Trophoblast cell (in vitro differentiated cells and primary cell): ENCODE results near the gene COX20.

Experiments used
- DNase-seq, 2 donors: peaks; one replicate each; pipeline ENCODE4 v3.0.0-alpha.2; 2016
- H2AFZ ChIP-seq: 2 replicates; pipeline ENCODE4 v1.6.1; 2013; ENCODE audit warnings: low read length, moderate library complexity, mild to moderate bottlenecking; ENCODE audit not compliant: insufficient read depth, poor library complexity
- H2AK5ac ChIP-seq: 2 replicates; pipeline ENCODE4 v1.6.1; 2013; ENCODE audit warnings: mild to moderate bottlenecking, low read length
- H2BK120ac ChIP-seq: 2 replicates; pipeline ENCODE4 v1.6.1; 2013; ENCODE audit warnings: low read length, mild to moderate bottlenecking, moderate library complexity; ENCODE audit not compliant: insufficient read depth, poor library complexity
- H2BK12ac ChIP-seq: 2 replicates; pipeline ENCODE4 v1.6.1; 2013; ENCODE audit warnings: mild to moderate bottlenecking, low read length, moderate library complexity
- H2BK5ac ChIP-seq: 2 replicates; pipeline ENCODE4 v1.6.1; 2013; ENCODE audit warnings: low read length, low read depth, moderate library complexity, mild to moderate bottlenecking; ENCODE audit not compliant: poor library complexity
- H3K14ac ChIP-seq: 2 replicates; pipeline ENCODE4 v1.6.1; 2013; ENCODE audit warnings: mild to moderate bottlenecking, low read length
- H3K18ac ChIP-seq: 2 replicates; pipeline ENCODE4 v1.6.1; 2013; ENCODE audit warnings: mild to moderate bottlenecking, low read length
- H3K23ac ChIP-seq: 2 replicates; pipeline ENCODE4 v1.6.1; 2013; ENCODE audit warnings: low read length
- H3K27ac ChIP-seq: 2 replicates; pipeline ENCODE4 v1.5.1; 2013; ENCODE audit warnings: low read depth, mild to moderate bottlenecking, inconsistent platforms, low read length, moderate library complexity
- H3K27me3 ChIP-seq: 2 replicates; pipeline ENCODE4 v1.6.1; 2013; ENCODE audit warnings: inconsistent platforms, mild to moderate bottlenecking, low read length, moderate library complexity; ENCODE audit not compliant: insufficient read depth
- H3K36me3 ChIP-seq, 2 experiments: 1 replicate in 1 of 2; 2 replicates in 1 of 2; pipeline ENCODE4 v1.6.1; 2013; ENCODE audit warnings: low read length in 2 of 2, mild to moderate bottlenecking in 2 of 2, moderate library complexity in 1 of 2; ENCODE audit not compliant: insufficient read depth in 2 of 2, control insufficient read depth in 1 of 2
- H3K4ac ChIP-seq: 2 replicates; pipeline ENCODE4 v1.6.1; 2013; ENCODE audit warnings: low read depth, mild to moderate bottlenecking, low read length, moderate library complexity
- H3K4me1 ChIP-seq, 2 experiments: 1 replicate in 1 of 2; 2 replicates in 1 of 2; pipeline ENCODE4 v1.6.1; 2013; ENCODE audit warnings: low read length in 2 of 2, mild to moderate bottlenecking in 2 of 2, moderate library complexity in 1 of 2; ENCODE audit not compliant: insufficient read depth in 2 of 2, control insufficient read depth in 1 of 2
- H3K4me2 ChIP-seq: 2 replicates; pipeline ENCODE4 v1.6.1; 2013; ENCODE audit warnings: inconsistent platforms, mild to moderate bottlenecking, low read length, moderate library complexity
- H3K4me3 ChIP-seq: 2 replicates; pipeline ENCODE4 v1.5.1; 2013; ENCODE audit warnings: mild to moderate bottlenecking, low read depth, low read length, inconsistent platforms
- H3K79me1 ChIP-seq: one replicate; pipeline ENCODE4 v1.6.1; 2013; ENCODE audit warnings: low read length
- H3K79me2 ChIP-seq: 2 replicates; pipeline ENCODE4 v1.6.1; 2013; ENCODE audit warnings: low read length, mild to moderate bottlenecking; ENCODE audit not compliant: control insufficient read depth, insufficient read depth, poor library complexity
- H3K9ac ChIP-seq: 2 replicates; pipeline ENCODE4 v1.6.1; 2013; ENCODE audit warnings: mild to moderate bottlenecking, low read length
- H3K9me3 ChIP-seq: 2 replicates; pipeline ENCODE4 v1.6.1; 2013; ENCODE audit warnings: low read depth, mild to moderate bottlenecking, control low read depth, inconsistent platforms, low read length; ENCODE audit not compliant: insufficient read depth
- H4K12ac ChIP-seq: 2 replicates; pipeline ENCODE4 v1.6.1; 2013; ENCODE audit warnings: low read depth, mild to moderate bottlenecking, low read length, moderate library complexity
- H4K8ac ChIP-seq: 2 replicates; pipeline ENCODE4 v1.6.1; 2013; ENCODE audit warnings: low read depth, mild to moderate bottlenecking, low read length, moderate library complexity
- H4K91ac ChIP-seq: one replicate; pipeline ENCODE4 v1.6.1; 2013; ENCODE audit warnings: low read depth, mild to moderate bottlenecking, low read length, moderate library complexity
- WGBS: extraction: QIAGEN DNeasy Blood & Tissue Kit; methylation state at CpG from one replicate; pipeline ENCODE4 v1.1.7; 2013; ENCODE audit warnings: missing lambda C conversion rate; ENCODE audit not compliant: insufficient read length, insufficient coverage; ENCODE audit errors: extremely low coverage; 5-methylcytosine and 5-hydroxymethylcytosine counted together

COX20 gene

DNA sequence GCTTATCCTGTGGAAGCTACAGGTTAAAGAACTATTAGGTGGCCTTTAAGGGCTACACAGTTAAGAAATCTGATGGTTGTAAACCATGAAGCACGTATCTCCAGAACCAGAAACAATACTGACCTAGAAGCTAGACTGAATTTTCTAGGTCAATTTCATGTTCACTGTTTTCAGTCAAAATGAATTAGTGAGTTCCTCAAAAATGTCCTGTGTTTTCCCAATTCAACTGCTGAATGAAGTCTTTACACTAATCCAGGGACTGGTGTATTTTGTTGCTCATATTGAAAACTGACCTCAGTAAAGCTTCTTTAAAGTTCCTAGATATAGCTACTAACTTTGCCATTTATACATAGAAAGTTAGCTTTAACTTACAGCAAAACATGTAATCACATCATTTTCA, 22.9 kb downstream of the COX20 start:
- Histone ChIP-seq H4K91ac (no peak overlapping the region), H3K27ac (no peak overlapping the region), H3K4ac (no peak overlapping the region), H3K4me1 (no peaks in the 10 kb centered on the region), H4K12ac (no peak overlapping the region), H3K79me1 (peaks cover 6% of the 10 kb centered on the region), H3K36me3 (peaks cover 14 to 37% of the 10 kb centered on the region in 2 experiments), H2BK120ac (no peak overlapping the region), H3K18ac (no peak overlapping the region), H2BK12ac (no peak overlapping the region), H3K9me3 (no peaks in the 10 kb centered on the region), H3K4me3 (no peak overlapping the region), H2AK5ac (no peak overlapping the region), H2AFZ (no peak overlapping the region), H3K14ac (no peak overlapping the region), H3K4me2 (no peak overlapping the region), H3K27me3 (no peaks in the 10 kb centered on the region), H4K8ac (no peak overlapping the region), H2BK5ac (no peak overlapping the region), H3K23ac (no peak overlapping the region), H3K79me2 (peaks cover 18% of the 10 kb centered on the region), H3K9ac (no peak overlapping the region)
- no peak for DNase-seq
- no CpG with 5 or more reads among the region's 1 CpG for WGBS

DNA sequence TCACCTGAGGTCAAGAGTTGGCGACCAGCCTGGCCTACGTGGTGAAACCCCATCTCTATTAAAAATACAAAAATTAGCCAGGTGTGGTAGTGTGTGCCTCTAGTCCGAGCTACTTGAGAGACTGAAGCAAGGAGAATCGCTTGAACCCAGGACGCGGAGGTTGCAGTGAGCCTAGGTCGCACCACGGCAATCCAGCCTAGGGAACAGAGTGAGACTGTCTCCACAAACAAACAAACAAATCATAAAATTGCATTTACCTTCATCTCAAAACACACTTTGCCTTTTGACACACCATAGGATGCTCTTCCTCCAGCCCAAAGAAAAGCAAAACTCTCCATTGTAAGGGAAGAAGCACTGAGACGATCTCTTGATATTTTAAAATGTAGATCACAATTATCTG, 24.6 kb downstream of the COX20 start:
- H3K27ac ChIP-seq, result no peak overlapping the region
- H4K12ac ChIP-seq, result no peak overlapping the region
- no peak overlapping the region for H2BK120ac ChIP-seq
- H2AFZ ChIP-seq, result no peak overlapping the region
- H3K4me3 ChIP-seq, result no peak overlapping the region
- H3K79me2 ChIP-seq, result peaks cover 26% of the 10 kb centered on the region
- H3K9ac ChIP-seq, result no peak overlapping the region
- no peak overlapping the region for H3K18ac ChIP-seq
- DNase-seq, result no peak
- H2BK5ac ChIP-seq, result no peak overlapping the region
- H3K4me1 ChIP-seq, result peaks cover 0 to 3% of the 10 kb centered on the region in 2 experiments
- no peak overlapping the region for H4K91ac ChIP-seq
- no peak overlapping the region for H3K14ac ChIP-seq
- no peak overlapping the region for H3K4me2 ChIP-seq
- H4K8ac ChIP-seq, result no peak overlapping the region
- H3K4ac ChIP-seq, result peak overlapping the region; percentile 98
- H3K79me1 ChIP-seq, result peaks cover 18% of the 10 kb centered on the region
- peaks cover 14 to 34% of the 10 kb centered on the region in 2 experiments for H3K36me3 ChIP-seq
- no peak overlapping the region for H3K23ac ChIP-seq
- H3K9me3 ChIP-seq, result peaks cover 2% of the 10 kb centered on the region
- no peak overlapping the region for H2AK5ac ChIP-seq
- peaks cover 2% of the 10 kb centered on the region for H3K27me3 ChIP-seq
- no CpG with 5 or more reads among the region's 9 CpGs for WGBS
- no peak overlapping the region for H2BK12ac ChIP-seq

DNA sequence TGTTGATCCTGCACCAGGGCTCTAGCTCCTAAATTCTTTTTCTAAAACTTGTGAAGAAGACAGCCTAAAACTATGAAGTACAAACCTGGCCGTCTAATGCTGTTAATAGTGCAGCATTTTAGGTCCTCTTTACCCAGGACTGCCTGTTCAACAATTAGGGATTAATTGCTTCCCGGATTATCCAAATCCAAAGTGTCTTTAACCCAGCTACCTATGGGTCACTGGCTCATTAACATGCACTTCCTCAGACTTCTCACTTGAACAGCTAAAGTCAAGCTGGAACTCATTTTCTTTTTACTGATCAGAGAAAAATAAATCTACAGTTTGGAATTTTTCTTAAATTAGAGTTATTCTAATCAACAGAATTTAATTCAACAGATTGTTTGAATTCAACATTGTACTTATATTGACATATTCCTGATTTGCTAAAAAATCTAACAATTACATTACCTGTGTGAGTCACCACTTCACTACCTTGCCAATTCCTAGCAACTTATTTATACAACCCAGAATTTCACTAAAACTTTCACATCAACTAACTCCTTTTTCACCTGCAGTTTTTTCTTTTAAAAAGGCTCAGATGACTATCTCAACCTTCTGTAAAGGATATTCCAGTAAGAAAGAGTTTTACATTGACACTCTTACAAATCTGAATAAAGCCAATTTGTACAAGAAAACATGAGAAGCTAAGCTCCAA, 25.6 kb downstream of the COX20 start:
- H3K9ac ChIP-seq, result no peak overlapping the region
- H4K8ac ChIP-seq, result no peak overlapping the region
- H2BK5ac ChIP-seq, result no peak overlapping the region
- no peak overlapping the region for H4K91ac ChIP-seq
- WGBS, result no CpG with 5 or more reads among the region's 2 CpGs
- peaks cover 2% of the 10 kb centered on the region for H3K27me3 ChIP-seq
- H2BK120ac ChIP-seq, result no peak overlapping the region
- no peak overlapping the region for H3K27ac ChIP-seq
- peak overlapping the region; percentile 73 for H3K4me2 ChIP-seq
- peaks cover 0 to 4% of the 10 kb centered on the region in 2 experiments for H3K4me1 ChIP-seq
- H2AFZ ChIP-seq, result no peak overlapping the region
- H3K18ac ChIP-seq, result no peak overlapping the region
- no peak overlapping the region for H3K14ac ChIP-seq
- peaks cover 18% of the 10 kb centered on the region for H3K79me1 ChIP-seq
- no peak overlapping the region for H3K4me3 ChIP-seq
- peaks cover 26% of the 10 kb centered on the region for H3K79me2 ChIP-seq
- H3K36me3 ChIP-seq, result peaks cover 11 to 28% of the 10 kb centered on the region in 2 experiments
- H2AK5ac ChIP-seq, result no peak overlapping the region
- no peak overlapping the region for H4K12ac ChIP-seq
- H2BK12ac ChIP-seq, result no peak overlapping the region
- H3K4ac ChIP-seq, result peak overlapping the region; percentile 99
- no peak for DNase-seq
- H3K9me3 ChIP-seq, result peaks cover 2% of the 10 kb centered on the region
- no peak overlapping the region for H3K23ac ChIP-seq

DNA sequence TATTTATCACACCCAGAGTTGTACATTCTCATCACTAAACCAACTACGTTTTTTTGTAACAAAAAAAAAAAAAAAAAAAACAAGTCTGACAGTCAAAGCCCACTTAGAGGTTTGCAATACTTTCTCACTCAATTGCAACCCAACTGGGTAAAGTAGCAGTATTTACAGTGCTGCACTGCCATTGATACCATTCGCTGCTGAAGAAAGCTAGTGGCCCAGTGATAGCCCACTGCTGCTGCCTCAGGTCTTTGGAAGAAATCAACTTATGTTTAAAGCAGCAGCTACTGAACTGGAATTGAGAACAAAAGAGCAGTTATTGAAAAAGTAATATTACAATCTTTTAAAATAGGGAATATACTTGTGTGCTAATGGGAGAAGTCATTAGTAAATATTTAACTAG, 26.2 kb downstream of the COX20 start:
- Histone ChIP-seq H3K23ac (no peak overlapping the region), H3K4ac (peak overlapping the region; percentile 99), H3K79me2 (peaks cover 26% of the 10 kb centered on the region), H4K12ac (no peak overlapping the region), H3K18ac (no peak overlapping the region), H2AK5ac (no peak overlapping the region), H3K27me3 (peaks cover 2% of the 10 kb centered on the region), H3K36me3 (peaks cover 11 to 23% of the 10 kb centered on the region in 2 experiments), H2AFZ (no peak overlapping the region), H3K4me3 (peak overlapping the region; percentile 52), H4K91ac (no peak overlapping the region), H2BK12ac (no peak overlapping the region), H3K9ac (no peak overlapping the region), H3K14ac (no peak overlapping the region), H3K4me2 (peak overlapping the region; percentile 73), H4K8ac (no peak overlapping the region), H2BK120ac (no peak overlapping the region), H3K27ac (no peak overlapping the region), H3K79me1 (peaks cover 18% of the 10 kb centered on the region), H3K9me3 (peaks cover 2% of the 10 kb centered on the region), H2BK5ac (no peak overlapping the region), H3K4me1 (peaks cover 0 to 4% of the 10 kb centered on the region in 2 experiments)
- no peak for DNase-seq
- no CpG with 5 or more reads among the region's 2 CpGs for WGBS
